IPS-18a (cell line): ENCODE measurements around the gene HAGHL.
"Not testable (repeated sequence)": the region's sequence is repeated elsewhere in the genome, so short reads cannot be mapped to it uniquely, and the experiment has no call there.

Source experiments
- H3K27ac ChIP-seq: one replicate; pipeline ENCODE4 v1.5.1; 2013; ENCODE audit warnings: low read length
- H3K27me3 ChIP-seq: one replicate; pipeline ENCODE4 v1.6.1; 2013; ENCODE audit warnings: mild to moderate bottlenecking, low read length; ENCODE audit not compliant: control insufficient read depth, insufficient read depth
- H3K36me3 ChIP-seq: one replicate; pipeline ENCODE4 v1.6.1; 2013; ENCODE audit warnings: low read depth, low read length; ENCODE audit not compliant: control insufficient read depth
- H3K4me1 ChIP-seq: one replicate; pipeline ENCODE4 v1.6.1; 2013; ENCODE audit warnings: low read depth, low read length; ENCODE audit not compliant: control insufficient read depth
- H3K4me3 ChIP-seq: one replicate; pipeline ENCODE4 v1.5.1; 2013; ENCODE audit warnings: low read length
- H3K9ac ChIP-seq: one replicate; pipeline ENCODE4 v1.6.1; 2013; ENCODE audit warnings: mild to moderate bottlenecking, low read length, moderate library complexity
- H3K9me3 ChIP-seq: one replicate; pipeline ENCODE4 v1.6.1; 2013; ENCODE audit warnings: low read depth, low read length; ENCODE audit not compliant: control insufficient read depth

The HAGHL gene

GRCh38 chr16:711548-712320, 15.2 kb upstream of the HAGHL start:
- H3K27me3 ChIP-seq, result peaks cover 70% of the 10 kb centered on the region
- H3K4me1 ChIP-seq, result peaks cover 9% of the 10 kb centered on the region
- no peak overlapping the region for H3K9ac ChIP-seq

GRCh38 chr16:712740-713250, 14.1 kb upstream of the HAGHL start:
- H3K27ac ChIP-seq, result not testable (repeated sequence)
- peaks cover 60% of the 10 kb centered on the region for H3K27me3 ChIP-seq

More at GRCh38 chr16:711548-712320, 15.2 kb upstream of the HAGHL start:
- no peak overlapping the region for H3K27ac ChIP-seq
- no peaks in the 10 kb centered on the region for H3K9me3 ChIP-seq
- no peak overlapping the region for H3K4me3 ChIP-seq
- H3K36me3 ChIP-seq, result no peaks in the 10 kb centered on the region

GRCh38 chr16:714079-714478, 12.8 kb upstream of the HAGHL start:
- Histone ChIP-seq H3K27me3 (peaks cover 47% of the 10 kb centered on the region), H3K9ac (no peak overlapping the region), H3K4me3 (no peak overlapping the region), H3K27ac (no peak overlapping the region), H3K36me3 (no peaks in the 10 kb centered on the region), H3K9me3 (no peaks in the 10 kb centered on the region), H3K4me1 (peaks cover 9% of the 10 kb centered on the region)

More at GRCh38 chr16:712740-713250, 14.1 kb upstream of the HAGHL start:
- not testable (repeated sequence) for H3K4me3 ChIP-seq, H3K4me1 ChIP-seq, H3K9ac ChIP-seq, H3K36me3 ChIP-seq, H3K9me3 ChIP-seq

- Histone ChIP-seq H3K36me3 (no peaks in the 10 kb centered on the region), H3K4me1 (peaks cover 13% of the 10 kb centered on the region), H3K9ac (no peak within 1 kb of the TSS), H3K9me3 (no peaks in the 10 kb centered on the region), H3K27me3 (peaks cover 43% of the 10 kb centered on the region), H3K4me3 (peak within 1 kb of the TSS; percentile 46), H3K27ac (no peak within 1 kb of the TSS)
These were observed 12.1 kb upstream of the HAGHL start, which contains the start of gene METRN for GRCh38 chr16:714558-715476. METRN (plus strand) TSS chr16:715118; CDS start chr16:715290, 172 bp downstream.

GRCh38 chr16:715477-716199, 11.3 kb upstream of the HAGHL start:
- Histone ChIP-seq H3K4me3 (peak overlapping the region; percentile 46), H3K27ac (no peak overlapping the region), H3K9me3 (no peaks in the 10 kb centered on the region), H3K36me3 (no peaks in the 10 kb centered on the region), H3K27me3 (peaks cover 42% of the 10 kb centered on the region), H3K4me1 (peaks cover 18% of the 10 kb centered on the region), H3K9ac (no peak overlapping the region)

GRCh38 chr16:716200-716568, 10.7 kb upstream of the HAGHL start:
- peaks cover 37% of the 10 kb centered on the region for H3K27me3 ChIP-seq
- H3K9ac ChIP-seq, result no peak overlapping the region
- H3K4me1 ChIP-seq, result peaks cover 18% of the 10 kb centered on the region
- H3K36me3 ChIP-seq, result no peaks in the 10 kb centered on the region
- no peaks in the 10 kb centered on the region for H3K9me3 ChIP-seq
- no peak overlapping the region for H3K27ac ChIP-seq
- peak overlapping the region; percentile 46 for H3K4me3 ChIP-seq

GRCh38 chr16:716768-717325, 10.1 kb upstream of the HAGHL start:
- H3K4me3 ChIP-seq, result no peak overlapping the region
- no peaks in the 10 kb centered on the region for H3K9me3 ChIP-seq
- H3K4me1 ChIP-seq, result peaks cover 18% of the 10 kb centered on the region

GRCh38 chr16:717450-718245, 9.3 kb upstream of the HAGHL start:
- H3K27ac ChIP-seq, result no peak overlapping the region
- peaks cover 18% of the 10 kb centered on the region for H3K4me1 ChIP-seq
- H3K36me3 ChIP-seq, result no peaks in the 10 kb centered on the region
- no peaks in the 10 kb centered on the region for H3K9me3 ChIP-seq
- no peak overlapping the region for H3K4me3 ChIP-seq
- H3K9ac ChIP-seq, result no peak overlapping the region
- peaks cover 27% of the 10 kb centered on the region for H3K27me3 ChIP-seq

More at GRCh38 chr16:716768-717325, 10.1 kb upstream of the HAGHL start:
- Histone ChIP-seq H3K9ac (no peak overlapping the region), H3K27ac (no peak overlapping the region), H3K27me3 (peaks cover 34% of the 10 kb centered on the region), H3K36me3 (no peaks in the 10 kb centered on the region)

- Histone ChIP-seq H3K27ac (no peak overlapping the region), H3K36me3 (no peaks in the 10 kb centered on the region), H3K4me1 (peaks cover 18% of the 10 kb centered on the region), H3K4me3 (no peak overlapping the region), H3K27me3 (peaks cover 23% of the 10 kb centered on the region), H3K9me3 (no peaks in the 10 kb centered on the region), H3K9ac (no peak overlapping the region)
These were observed 8.5 kb upstream of the HAGHL start for GRCh38 chr16:718389-718788.

- H3K27me3 ChIP-seq, result peaks cover 18% of the 10 kb centered on the region
- peaks cover 18% of the 10 kb centered on the region for H3K4me1 ChIP-seq
- H3K9me3 ChIP-seq, result no peaks in the 10 kb centered on the region
- no peak overlapping the region for H3K4me3 ChIP-seq
- H3K27ac ChIP-seq, result no peak overlapping the region
- H3K36me3 ChIP-seq, result no peaks in the 10 kb centered on the region
- no peak overlapping the region for H3K9ac ChIP-seq
These were observed 8.0 kb upstream of the HAGHL start for GRCh38 chr16:718922-719321.
